Measurements from ENCODE around the gene RMDN2.
"Not testable (repeated sequence)": the region's sequence is repeated elsewhere in the genome, so short reads cannot be mapped to it uniquely, and the experiment has no call there.

Gene RMDN2

GRCh38 chr2:37928377-37928776, 3.3 kb downstream of the RMDN2 start:
- DNase-seq (ENCODE audit: low read depth in 1 of 2, low spot score in 1 of 2): no peak

- not testable (repeated sequence) for DNase-seq (ENCODE audit: low read depth in 1 of 2, low spot score in 1 of 2)
Measured at GRCh38 chr2:37930392-37930791, 5.3 kb downstream of the RMDN2 start.

- not testable (repeated sequence) for DNase-seq (ENCODE audit: low read depth in 1 of 2, low spot score in 1 of 2)
Measured at GRCh38 chr2:37932873-37933272, 7.8 kb downstream of the RMDN2 start.

- DNase-seq (ENCODE audit: low read depth in 1 of 2, low spot score in 1 of 2): no peak
Measured at GRCh38 chr2:37934591-37935513, 9.8 kb downstream of the RMDN2 start.

- not testable (repeated sequence) for DNase-seq (ENCODE audit: low read depth in 1 of 2, low spot score in 1 of 2)
Measured at GRCh38 chr2:37937568-37937967, 12.5 kb downstream of the RMDN2 start.

- not testable (repeated sequence) for DNase-seq (ENCODE audit: low read depth in 1 of 2, low spot score in 1 of 2)
Measured at GRCh38 chr2:37941267-37941666, 16.2 kb downstream of the RMDN2 start.

GRCh38 chr2:37944268-37944667, 19.2 kb downstream of the RMDN2 start:
- DNase-seq (ENCODE audit: low read depth in 1 of 2, low spot score in 1 of 2): no peak

GRCh38 chr2:37947306-37947705, 22.2 kb downstream of the RMDN2 start:
- DNase-seq (ENCODE audit: low read depth in 1 of 2, low spot score in 1 of 2): no peak

- DNase-seq (ENCODE audit: low read depth in 1 of 2, low spot score in 1 of 2): not testable (repeated sequence)
Measured at GRCh38 chr2:37962018-37962739, 37.1 kb downstream of the RMDN2 start.

GRCh38 chr2:37962740-37963121, 37.6 kb downstream of the RMDN2 start:
- DNase-seq (ENCODE audit: low read depth in 1 of 2, low spot score in 1 of 2): not testable (repeated sequence)

GRCh38 chr2:37963901-37964300, 38.8 kb downstream of the RMDN2 start:
- DNase-seq (ENCODE audit: low read depth in 1 of 2, low spot score in 1 of 2): not testable (repeated sequence)

GRCh38 chr2:37966326-37966725, 41.2 kb downstream of the RMDN2 start:
- no peak for DNase-seq (ENCODE audit: low read depth in 1 of 2, low spot score in 1 of 2)

GRCh38 chr2:37969731-37970130, 44.6 kb downstream of the RMDN2 start:
- DNase-seq (ENCODE audit: low read depth in 1 of 2, low spot score in 1 of 2): no peak

- no peak for DNase-seq (ENCODE audit: low read depth in 1 of 2, low spot score in 1 of 2)
Measured at GRCh38 chr2:37971971-37972370, 46.9 kb downstream of the RMDN2 start.

GRCh38 chr2:37973615-37974353, 48.7 kb downstream of the RMDN2 start:
- DNase-seq (ENCODE audit: low read depth in 1 of 2, low spot score in 1 of 2): no peak

- DNase-seq (ENCODE audit: low read depth in 1 of 2, low spot score in 1 of 2): no peak
Measured at GRCh38 chr2:37975808-37976207, 50.7 kb downstream of the RMDN2 start.

- DNase-seq (ENCODE audit: low read depth in 1 of 2, low spot score in 1 of 2): no peak
Measured at GRCh38 chr2:37976411-37976810, 51.3 kb downstream of the RMDN2 start.

- peak; percentile 24 to 38 for DNase-seq (ENCODE audit: low read depth in 1 of 2, low spot score in 1 of 2)
Measured at GRCh38 chr2:37982147-37982582, 57.1 kb downstream of the RMDN2 start.

- no peak for DNase-seq (ENCODE audit: low read depth in 1 of 2, low spot score in 1 of 2)
Measured at GRCh38 chr2:37982847-37983246, 57.8 kb downstream of the RMDN2 start.

- DNase-seq (ENCODE audit: low read depth in 1 of 2, low spot score in 1 of 2): no peak
Measured at GRCh38 chr2:37983719-37984118, 58.6 kb downstream of the RMDN2 start.

GRCh38 chr2:37984176-37984575, 59.1 kb downstream of the RMDN2 start:
- DNase-seq (ENCODE audit: low read depth in 1 of 2, low spot score in 1 of 2): no peak
